Glomerular endothelial cell (primary cell): Measurements from ENCODE around the gene YIPF2. TPM values are rescaled to one million over a fixed set of nuclear protein-coding genes. Genes with fewer than 3 reads are reported as not detected.
"Not testable (repeated sequence)": the region's sequence is repeated elsewhere in the genome, so short reads cannot be mapped to it uniquely, and the experiment has no call there.

Experiments used
- DNase-seq: peaks from one replicate; pipeline ENCODE4 v3.0.0-alpha.2; 2011; ENCODE audit warnings: low read depth, low spot score; ENCODE audit errors: extremely low read depth
- total RNA-seq: library from RNA; depleted of rRNA; stranded (reverse); fragments of >200 nt; gene quantifications from 2 replicates; pipeline ENCODE4 v1.2.3, GENCODE V29; 2015

The YIPF2 gene
- total RNA-seq, 1 donor from 2014 or later: 66.8 TPM

GRCh38 chr19:10943412-10943811 lies 15.0 kb upstream of the YIPF2 start:
- DNase-seq: not testable (repeated sequence)

GRCh38 chr19:10941649-10942048 lies 13.2 kb upstream of the YIPF2 start:
- not testable (repeated sequence) for DNase-seq

GRCh38 chr19:10936661-10937084 lies 8.2 kb upstream of the YIPF2 start:
- DNase-seq: peak; percentile 52

- DNase-seq: no peak
Measured at GRCh38 chr19:10935371-10936059, 7.1 kb upstream of the YIPF2 start.

- no peak for DNase-seq
Measured at GRCh38 chr19:10929402-10929794, 959 bp upstream of the YIPF2 start.

GRCh38 chr19:10927730-10928562 lies 493 bp downstream of the YIPF2 start:
- no peak for DNase-seq

GRCh38 chr19:10924597-10924996 lies 3.8 kb downstream of the YIPF2 start:
- DNase-seq: no peak

GRCh38 chr19:10923260-10924112 lies 5.0 kb downstream of the YIPF2 start:
- no peak for DNase-seq

- no peak for DNase-seq
Measured at GRCh38 chr19:10922638-10923014, 5.8 kb downstream of the YIPF2 start.

- DNase-seq: no peak
Measured at GRCh38 chr19:10921910-10922637, 6.4 kb downstream of the YIPF2 start.

GRCh38 chr19:10921199-10921909 lies 7.1 kb downstream of the YIPF2 start:
- no peak for DNase-seq

- no peak for DNase-seq
Measured at GRCh38 chr19:10920781-10921180, 7.7 kb downstream of the YIPF2 start.

GRCh38 chr19:10920288-10920655 lies 8.2 kb downstream of the YIPF2 start:
- no peak for DNase-seq

GRCh38 chr19:10919352-10920287 lies 8.8 kb downstream of the YIPF2 start:
- no peak for DNase-seq

GRCh38 chr19:10918359-10918758 lies 10.1 kb downstream of the YIPF2 start:
- DNase-seq: no peak

- no peak for DNase-seq
Measured at GRCh38 chr19:10916602-10917001, 11.8 kb downstream of the YIPF2 start.

- no peak for DNase-seq
Measured at GRCh38 chr19:10915130-10916091, 13.0 kb downstream of the YIPF2 start.
